H1 (cell line): ENCODE data around the gene FAM168B. TPM values are rescaled to one million over a fixed set of nuclear protein-coding genes. Genes with fewer than 3 reads are reported as not detected.

Experiments used
- CTCF ChIA-PET: fragments of 300-600 bp; sonication (Branson Sonifier 250); formaldehyde crosslinking; loops from one replicate; lab custom pipeline; 2021; ENCODE audit not compliant: partially characterized antibody; lab: Charles Lee
- POLR2A ChIA-PET: fragments of 300-600 bp; sonication (Branson Sonifier 250); formaldehyde crosslinking; loops from one replicate; lab custom pipeline; 2021; ENCODE audit warnings: inconsistent platforms; ENCODE audit not compliant: partially characterized antibody; lab: Charles Lee
- DNase-seq, 2 experiments: peaks; one replicate each; pipeline versions ENCODE4 v3.0.0 to v3.0.0-alpha.2; 2010 to 2022; ENCODE audit warnings: low spot score in 2 of 2, low read depth in 1 of 2, mixed read lengths in 1 of 2
- FAIRE-seq: peaks from 2 replicates; lab custom pipeline; 2011; peaks lifted over from hg19 to GRCh38; lab: Jason Lieb, UNC
- H2AFZ ChIP-seq: 2 replicates; pipeline ENCODE4 v1.8.1; 2012; ENCODE audit warnings: low read length, inconsistent platforms
- H2AK5ac ChIP-seq: 2 replicates; pipeline ENCODE4 v1.6.1; 2013; ENCODE audit warnings: low read depth, low read length
- H2BK120ac ChIP-seq: replicated peaks from 2 replicates; pipeline ENCODE3; 2013; ENCODE audit warnings: low read depth, low read length, inconsistent platforms
- H2BK12ac ChIP-seq: 2 replicates; pipeline ENCODE4 v1.6.1; 2013; ENCODE audit warnings: low read depth, low read length
- H2BK15ac ChIP-seq: 2 replicates; pipeline ENCODE4 v1.6.1; 2013; ENCODE audit warnings: low read length
- H2BK20ac ChIP-seq: 2 replicates; pipeline ENCODE4 v1.6.1; 2013; ENCODE audit warnings: low read length
- H2BK5ac ChIP-seq: 2 replicates; pipeline ENCODE4 v1.6.1; 2013; ENCODE audit warnings: low read depth, low read length
- H3K14ac ChIP-seq: 2 replicates; pipeline ENCODE4 v1.6.1; 2013; ENCODE audit warnings: inconsistent platforms; ENCODE audit not compliant: insufficient read length
- H3K18ac ChIP-seq: 2 replicates; pipeline ENCODE4 v1.6.1; 2013; ENCODE audit warnings: low read length; ENCODE audit errors: extremely low read depth
- H3K23ac ChIP-seq: 2 replicates; pipeline ENCODE4 v1.6.1; 2013; ENCODE audit warnings: inconsistent platforms; ENCODE audit not compliant: insufficient read length
- H3K23me2 ChIP-seq: 2 replicates; pipeline ENCODE4 v1.6.1; 2013; ENCODE audit warnings: low read depth, low read length
- H3K27ac ChIP-seq: 2 replicates; pipeline ENCODE4 v1.6.1; 2011; ENCODE audit warnings: low read depth, low read length, inconsistent platforms
- H3K27me3 ChIP-seq, 4 experiments: replicated peaks in 1 of 4; 1 replicate in 1 of 4; 2 replicates in 3 of 4; pipeline versions ENCODE4 v1.6.1 to v1.8.1; 2011 to 2013; ENCODE audit warnings: low read length in 3 of 4, mild to moderate bottlenecking in 3 of 4, inconsistent platforms in 2 of 4, mixed read lengths in 2 of 4, moderate library complexity in 1 of 4; ENCODE audit not compliant: control insufficient read depth in 3 of 4, insufficient read depth in 3 of 4; ENCODE audit errors: extremely low read depth in 1 of 4
- H3K36me3 ChIP-seq, 4 experiments: 2 replicates each; pipeline versions ENCODE4 v1.6.1 to v1.8.1; 2011 to 2013; ENCODE audit warnings: mild to moderate bottlenecking in 4 of 4, low read length in 3 of 4, moderate library complexity in 2 of 4, control low read depth in 1 of 4, inconsistent platforms in 1 of 4; ENCODE audit not compliant: insufficient read depth in 4 of 4, control insufficient read depth in 2 of 4
- H3K4ac ChIP-seq: replicated peaks from 2 replicates; pipeline ENCODE3; 2013; ENCODE audit warnings: low read length, low read depth, mixed read lengths, inconsistent platforms; ENCODE audit not compliant: insufficient read length
- H3K4me1 ChIP-seq, 4 experiments: replicated peaks in 1 of 4; 1 replicate in 1 of 4; 2 replicates in 3 of 4; pipeline versions ENCODE4 v1.6.1 to v1.8.1; 2011 to 2013; ENCODE audit warnings: low read length in 3 of 4, inconsistent platforms in 2 of 4, mixed read lengths in 1 of 4; ENCODE audit not compliant: insufficient read depth in 4 of 4, control insufficient read depth in 3 of 4
- H3K4me2 ChIP-seq, 2 experiments: 2 replicates each; pipeline versions ENCODE4 v1.6.1 to v1.8.1; 2011 to 2013; ENCODE audit warnings: low read depth in 2 of 2, low read length in 2 of 2, control low read depth in 1 of 2, inconsistent platforms in 1 of 2, mild to moderate bottlenecking in 1 of 2; ENCODE audit not compliant: insufficient read depth in 1 of 2
- H3K4me3 ChIP-seq, 4 experiments: fragments of 200-600, 300-600 bp in 1 of 4; sonication (generic), shearing (Covaris generic), sonication (Bioruptor Twin) in 1 of 4; 2 replicates each; pipeline versions ENCODE4 v1.5.1 to v1.8.1; 2011 to 2016; ENCODE audit warnings: low read length in 4 of 4, low read depth in 3 of 4, control low read depth in 2 of 4, inconsistent platforms in 2 of 4, mild to moderate bottlenecking in 2 of 4, mixed read lengths in 1 of 4, moderate library complexity in 1 of 4; ENCODE audit not compliant: insufficient read depth in 2 of 4; ENCODE audit errors: extremely low read depth in 1 of 4
- H3K56ac ChIP-seq: replicated peaks from 2 replicates; pipeline ENCODE3; 2013; ENCODE audit warnings: low read depth, mild to moderate bottlenecking, mixed read lengths, low read length, inconsistent platforms; ENCODE audit not compliant: insufficient read length
- H3K79me1 ChIP-seq: 2 replicates; pipeline ENCODE4 v1.6.1; 2013; ENCODE audit warnings: low read depth, low read length, control low read depth
- H3K79me2 ChIP-seq, 2 experiments: 2 replicates each; pipeline versions ENCODE4 v1.6.1 to v1.8.1; 2012 to 2013; ENCODE audit warnings: low read length in 2 of 2, mild to moderate bottlenecking in 2 of 2, inconsistent platforms in 1 of 2; ENCODE audit not compliant: insufficient read depth in 2 of 2, control insufficient read depth in 1 of 2
- H3K9ac ChIP-seq, 4 experiments: replicated peaks in 1 of 4; 1 replicate in 1 of 4; 2 replicates in 3 of 4; pipeline versions ENCODE4 v1.6.1 to v1.8.1; 2011 to 2013; ENCODE audit warnings: low read depth in 3 of 4, low read length in 3 of 4, control low read depth in 2 of 4, mild to moderate bottlenecking in 2 of 4, moderate library complexity in 2 of 4, inconsistent platforms in 1 of 4; ENCODE audit errors: extremely low read depth in 1 of 4
- H3K9me3 ChIP-seq, 2 experiments: 2 replicates each; pipeline versions ENCODE4 v1.6.1 to v1.8.1; 2012 to 2013; ENCODE audit warnings: mild to moderate bottlenecking in 2 of 2, moderate library complexity in 2 of 2, control low read depth in 1 of 2, inconsistent platforms in 1 of 2, low read depth in 1 of 2, low read length in 1 of 2, mixed read lengths in 1 of 2; ENCODE audit not compliant: insufficient read depth in 2 of 2
- H4K20me1 ChIP-seq, 2 experiments: replicated peaks in 1 of 2; 2 replicates each; pipeline versions ENCODE3 to v1.8.1; 2011 to 2013; ENCODE audit warnings: inconsistent platforms in 2 of 2, low read length in 2 of 2, mild to moderate bottlenecking in 1 of 2; ENCODE audit not compliant: insufficient read depth in 2 of 2, control insufficient read depth in 1 of 2
- H4K5ac ChIP-seq: 2 replicates; pipeline ENCODE4 v1.6.1; 2013; ENCODE audit warnings: low read length, low read depth, mixed read lengths, inconsistent platforms; ENCODE audit not compliant: insufficient read length
- H4K8ac ChIP-seq: 2 replicates; pipeline ENCODE4 v1.8.0; 2013; ENCODE audit warnings: mild to moderate bottlenecking, moderate library complexity, low read length, inconsistent platforms; ENCODE audit not compliant: insufficient read depth; ENCODE audit errors: extremely low read depth
- H4K91ac ChIP-seq: replicated peaks from 2 replicates; pipeline ENCODE3; 2013; ENCODE audit warnings: low read length, mixed read lengths, inconsistent platforms; ENCODE audit not compliant: insufficient read length
- BACH1 ChIP-seq: IDR thresholded peaks from 2 replicates; pipeline ENCODE4 v1.6.1; 2012; ENCODE audit warnings: low read length, improper control_type of control experiment
- BRCA1 ChIP-seq: IDR thresholded peaks from 2 replicates; pipeline ENCODE4 v1.6.1; 2012; ENCODE audit warnings: low read depth, low read length, improper control_type of control experiment
- CBX8 ChIP-seq: fragments of 300-800, 300-1000 bp; sonication (generic); IDR thresholded peaks from 2 replicates; pipeline ENCODE4 v1.7.1; 2016; ENCODE audit warnings: low read depth, low read length, borderline replicate concordance
- CHD2 ChIP-seq: IDR thresholded peaks from 2 replicates; pipeline ENCODE4 v1.6.1; 2012; ENCODE audit warnings: low read length, improper control_type of control experiment
- CREB1 ChIP-seq: IDR thresholded peaks from 2 replicates; pipeline ENCODE4 v1.6.1; 2012; ENCODE audit warnings: inconsistent platforms
- HDAC6 ChIP-seq: IDR thresholded peaks from one replicate; pipeline ENCODE4 v1.7.1; 2012; ENCODE audit warnings: low read depth, mild to moderate bottlenecking, inconsistent platforms, low read length, moderate library complexity
- RBBP5 ChIP-seq: IDR thresholded peaks from 2 replicates; pipeline ENCODE4 v1.7.1; 2012; ENCODE audit warnings: low read depth, mild to moderate bottlenecking, inconsistent platforms, low read length, moderate library complexity, borderline replicate concordance
- RNF2 ChIP-seq: fragments of 200-900, 300-1000 bp; sonication (generic); IDR thresholded peaks from 2 replicates; pipeline ENCODE4 v1.7.1; 2016; ENCODE audit warnings: borderline replicate concordance, low read depth, mild to moderate bottlenecking, antibody characterized with exemption, low read length; ENCODE audit not compliant: poor library complexity, severe bottlenecking; ENCODE audit errors: missing control alignments
- SIX5 ChIP-seq: IDR thresholded peaks from 2 replicates; pipeline ENCODE4 v1.6.1; 2011; ENCODE audit warnings: mild to moderate bottlenecking, low read depth, low read length
- SP2 ChIP-seq: IDR thresholded peaks from 2 replicates; pipeline ENCODE4 v1.6.1; 2012; ENCODE audit warnings: mild to moderate bottlenecking, low read length, inconsistent platforms
- TBP ChIP-seq: IDR thresholded peaks from 2 replicates; pipeline ENCODE4 v1.6.1; 2011; ENCODE audit warnings: low read depth, low read length, improper control_type of control experiment
- TEAD4 ChIP-seq: IDR thresholded peaks from 2 replicates; pipeline ENCODE4 v1.6.1; 2012; ENCODE audit warnings: low read depth, low read length, inconsistent platforms, mixed read lengths
- WGBS, 2 experiments: shearing (Covaris generic) in 1 of 2; methylation state at CpG; one replicate each; pipeline versions ENCODE4 v1.1.6 to v1.1.7; 2013 to 2015; ENCODE audit warnings: low lambda C conversion rate in 2 of 2, mixed read lengths in 2 of 2, inconsistent platforms in 1 of 2, low coverage in 1 of 2, missing lambda C conversion rate in 1 of 2; ENCODE audit not compliant: insufficient replicate concordance in 2 of 2, insufficient coverage in 1 of 2, insufficient read length in 1 of 2; ENCODE audit errors: extremely low coverage in 1 of 2, missing lambda C conversion rate in 1 of 2; 5-methylcytosine and 5-hydroxymethylcytosine counted together
- polyA plus RNA-seq, 7 experiments: library from polyadenylated mRNA; depleted of rRNA in 3 of 7; stranded (reverse) in 5 of 7; unstranded in 2 of 7; fragments of >200 nt in 5 of 7; fragments of 200-250 nt in 2 of 7; gene quantifications; 1 replicate in 5 of 7; 2 replicates in 1 of 7; 4 replicates in 1 of 7; pipeline versions ENCODE4 v1.2.1 to v1.2.3, GENCODE V29; 2011 to 2013; ENCODE audit warnings: missing spikeins in 2 of 7, mixed read lengths in 2 of 7
- total RNA-seq: library from RNA; stranded (reverse); fragmentation: NEBNext Ultra II Directional; extraction: Animal tissue kit (Norgen Biotek cat#: 25700); gene quantifications from 2 replicates; pipeline ENCODE4 v1.2.1, GENCODE V29; 2021
- TF ChIP-seq, protein P1 (sequence below): IDR thresholded peaks from 2 replicates; pipeline ENCODE4 v1.6.1; 2012; ENCODE audit warnings: inconsistent platforms

Gene FAM168B
- total and polyA plus RNA-seq, 2 of the 8 experiments (the other 6 are each of a cell fraction or from before 2014, with no cell fraction given): 61.9 to 123 TPM

DNA sequence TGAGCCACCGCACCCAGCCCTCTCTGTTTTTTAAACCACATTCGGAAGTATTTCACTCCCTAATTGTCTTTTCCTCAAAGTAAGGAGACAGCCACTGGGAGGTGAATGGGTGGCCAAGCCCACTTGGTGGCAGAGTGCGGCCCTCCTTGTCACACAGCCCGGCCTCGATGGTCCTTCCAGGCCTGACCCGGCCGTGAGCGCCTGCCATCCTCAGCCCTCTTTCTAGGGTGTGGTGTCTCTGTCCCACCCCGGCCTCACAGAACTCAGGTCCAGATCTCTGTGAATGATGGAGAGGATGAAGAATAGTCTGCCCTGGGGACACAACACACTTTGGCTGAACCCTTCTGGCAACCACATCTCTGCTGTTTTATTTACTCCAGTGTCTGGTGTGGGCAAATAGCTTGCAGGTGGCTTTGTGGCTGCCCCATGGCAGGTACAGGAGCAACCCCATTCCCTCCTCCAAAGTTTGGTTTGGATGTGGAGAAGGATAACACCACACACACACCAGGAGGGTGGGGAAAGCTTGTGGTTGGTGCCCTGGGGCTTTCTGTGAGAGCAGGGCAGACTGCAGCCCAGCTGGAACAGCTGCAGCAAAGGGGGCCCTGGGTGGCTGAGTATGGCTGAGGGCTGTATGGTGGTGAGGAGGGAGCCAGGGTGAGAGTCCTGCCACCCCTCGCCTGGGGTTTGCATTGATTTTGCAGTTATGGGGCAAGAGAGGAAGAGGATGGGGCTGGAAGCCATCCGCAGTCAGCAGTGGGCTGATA is 88.6 kb downstream of the FAM168B start:
- Histone ChIP-seq H3K79me1 (no peaks in the 10 kb centered on the region), H3K18ac (no peak overlapping the region), H4K20me1 (peaks cover 0 to 4% of the 10 kb centered on the region in 2 experiments), H2BK20ac (no peak overlapping the region), H3K79me2 (no peaks in the 10 kb centered on the region), H2BK120ac (no peak overlapping the region), H3K4ac (no peak overlapping the region), H2AFZ (no peak overlapping the region), H3K9me3 (no peaks in the 10 kb centered on the region), H3K4me3 (no peak overlapping the region), H2BK5ac (no peak overlapping the region), H3K9ac (no peak overlapping the region), H3K36me3 (no peaks in the 10 kb centered on the region), H3K56ac (no peak overlapping the region), H2BK15ac (no peak overlapping the region), H3K23me2 (no peaks in the 10 kb centered on the region), H3K14ac (no peak overlapping the region), H3K4me1 (peaks cover 0 to 2% (median 0%) of the 10 kb centered on the region in 4 experiments; a peak in 1 of 7 replicates), H4K91ac (no peak overlapping the region), H3K27me3 (no peaks in the 10 kb centered on the region), H2BK12ac (no peak overlapping the region), H2AK5ac (no peak overlapping the region), H4K8ac (no peak overlapping the region), H3K23ac (no peak overlapping the region), H3K27ac (no peak overlapping the region), H3K4me2 (no peak overlapping the region), H4K5ac (no peak overlapping the region)
- POLR2A ChIA-PET: no interaction called here
- FAIRE-seq: no peak
- CTCF ChIA-PET: interaction anchor here (1.2 to 1.7 kb wide), 7 partner anchors 9 to 207 kb away, joined by 4 to 8 read pairs (median 5); no protein-coding TSS in a partner anchor
- WGBS, 2 experiments: 93% methylated on average over 11 of the region's 11 CpGs; no CpG with 5 or more reads in 1 of the 2 experiments
- no peak for DNase-seq
- TF ChIP-seq TBP (no peak), CREB1 (no peak), CBX8 (no peak), HDAC6 (no peak), SP2 (no peak), RNF2 (no peak), SIX5 (no peak), BRCA1 (no peak), TEAD4 (no peak), RBBP5 (no peak), BACH1 (no peak), CHD2 (no peak)
- TF ChIP-seq, protein P1, sequence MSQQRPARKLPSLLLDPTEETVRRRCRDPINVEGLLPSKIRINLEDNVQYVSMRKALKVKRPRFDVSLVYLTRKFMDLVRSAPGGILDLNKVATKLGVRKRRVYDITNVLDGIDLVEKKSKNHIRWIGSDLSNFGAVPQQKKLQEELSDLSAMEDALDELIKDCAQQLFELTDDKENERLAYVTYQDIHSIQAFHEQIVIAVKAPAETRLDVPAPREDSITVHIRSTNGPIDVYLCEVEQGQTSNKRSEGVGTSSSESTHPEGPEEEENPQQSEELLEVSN: no peak
